ENCODE measurements around the gene ABCD1. TPM values are rescaled to one million over a fixed set of nuclear protein-coding genes. Genes with fewer than 3 reads are reported as not detected.
A peak's percentile ranks its signal among the peaks of the same experiment; 100 is the strongest.

The ABCD1 gene
- total RNA-seq, 1 donor from 2014 or later: 11.0 TPM

GRCh38 chrX:153717445-153717844 is 7.2 kb upstream of the ABCD1 start:
- H3K27ac ChIP-seq: no peak overlapping the region
- intact Hi-C loops (cut with DNase I): no loop called here
- H3K4me3 ChIP-seq: no peak overlapping the region
- no peaks in the 10 kb centered on the region for H3K27me3 ChIP-seq
- peaks cover 0 to 37% of the 10 kb centered on the region in 2 donors for H3K36me3 ChIP-seq
- H3K4me1 ChIP-seq: peaks cover 8% of the 10 kb centered on the region
- DNase-seq (ENCODE audit: extremely low spot score in 2 of 2): no peak
- TF ChIP-seq, protein P1, sequence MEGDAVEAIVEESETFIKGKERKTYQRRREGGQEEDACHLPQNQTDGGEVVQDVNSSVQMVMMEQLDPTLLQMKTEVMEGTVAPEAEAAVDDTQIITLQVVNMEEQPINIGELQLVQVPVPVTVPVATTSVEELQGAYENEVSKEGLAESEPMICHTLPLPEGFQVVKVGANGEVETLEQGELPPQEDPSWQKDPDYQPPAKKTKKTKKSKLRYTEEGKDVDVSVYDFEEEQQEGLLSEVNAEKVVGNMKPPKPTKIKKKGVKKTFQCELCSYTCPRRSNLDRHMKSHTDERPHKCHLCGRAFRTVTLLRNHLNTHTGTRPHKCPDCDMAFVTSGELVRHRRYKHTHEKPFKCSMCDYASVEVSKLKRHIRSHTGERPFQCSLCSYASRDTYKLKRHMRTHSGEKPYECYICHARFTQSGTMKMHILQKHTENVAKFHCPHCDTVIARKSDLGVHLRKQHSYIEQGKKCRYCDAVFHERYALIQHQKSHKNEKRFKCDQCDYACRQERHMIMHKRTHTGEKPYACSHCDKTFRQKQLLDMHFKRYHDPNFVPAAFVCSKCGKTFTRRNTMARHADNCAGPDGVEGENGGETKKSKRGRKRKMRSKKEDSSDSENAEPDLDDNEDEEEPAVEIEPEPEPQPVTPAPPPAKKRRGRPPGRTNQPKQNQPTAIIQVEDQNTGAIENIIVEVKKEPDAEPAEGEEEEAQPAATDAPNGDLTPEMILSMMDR (IDR thresholded peaks at IDR 0.05): no peak
- H3K9me3 ChIP-seq: no peaks in the 10 kb centered on the region

DNA sequence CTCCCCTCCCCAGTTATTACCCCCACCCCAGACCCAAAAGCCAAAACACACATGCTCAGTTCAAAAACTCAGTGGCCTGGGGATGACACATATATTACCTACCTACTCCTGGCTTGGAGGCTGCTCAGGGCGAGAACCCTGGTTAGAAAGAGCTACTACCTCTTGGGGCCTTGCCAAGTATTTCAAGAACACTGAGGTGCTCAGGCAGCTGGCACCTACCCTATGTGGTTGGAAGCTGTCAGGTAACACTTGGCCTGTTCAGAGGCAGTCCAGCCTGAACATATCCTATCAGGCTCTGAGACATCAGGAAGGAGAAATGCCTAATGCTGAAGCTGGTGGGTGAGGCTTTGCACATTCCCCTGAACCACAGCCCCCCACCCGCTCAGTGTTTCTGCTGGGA is 5.4 kb upstream of the ABCD1 start:
- H3K27ac ChIP-seq: no peak overlapping the region
- intact Hi-C loops (cut with DNase I): no loop called here
- H3K27me3 ChIP-seq: no peaks in the 10 kb centered on the region
- peaks cover 0 to 30% of the 10 kb centered on the region in 2 donors for H3K36me3 ChIP-seq
- DNase-seq (ENCODE audit: extremely low spot score in 2 of 2): no peak
- H3K9me3 ChIP-seq: no peaks in the 10 kb centered on the region
- H3K4me1 ChIP-seq: peaks cover 16% of the 10 kb centered on the region
- TF ChIP-seq POLR2AphosphoS5 (IDR thresholded peaks at IDR 0.05; ENCODE audit: insufficient read depth in 1 of 2, low read depth in 1 of 2): no peak
- TF ChIP-seq POLR2A (IDR thresholded peaks at IDR 0.05): no peak
- TF ChIP-seq, protein P1 (IDR thresholded peaks at IDR 0.05): no peak
- no peak overlapping the region for H3K4me3 ChIP-seq

GRCh38 chrX:153719701-153720100 is 5.0 kb upstream of the ABCD1 start:
- intact Hi-C loops (cut with DNase I): no loop called here
- peaks cover 0 to 25% of the 10 kb centered on the region in 2 donors for H3K36me3 ChIP-seq
- H3K4me3 ChIP-seq: no peak overlapping the region
- H3K27me3 ChIP-seq: no peaks in the 10 kb centered on the region
- no peaks in the 10 kb centered on the region for H3K9me3 ChIP-seq
- H3K4me1 ChIP-seq: peaks cover 16% of the 10 kb centered on the region
- TF ChIP-seq, protein P1 (IDR thresholded peaks at IDR 0.05): no peak
- TF ChIP-seq POLR2A (IDR thresholded peaks at IDR 0.05) (no peak), POLR2AphosphoS5 (IDR thresholded peaks at IDR 0.05; ENCODE audit: insufficient read depth in 1 of 2, low read depth in 1 of 2) (no peak)
- no peak overlapping the region for H3K27ac ChIP-seq
- DNase-seq (ENCODE audit: extremely low spot score in 2 of 2): no peak

DNA sequence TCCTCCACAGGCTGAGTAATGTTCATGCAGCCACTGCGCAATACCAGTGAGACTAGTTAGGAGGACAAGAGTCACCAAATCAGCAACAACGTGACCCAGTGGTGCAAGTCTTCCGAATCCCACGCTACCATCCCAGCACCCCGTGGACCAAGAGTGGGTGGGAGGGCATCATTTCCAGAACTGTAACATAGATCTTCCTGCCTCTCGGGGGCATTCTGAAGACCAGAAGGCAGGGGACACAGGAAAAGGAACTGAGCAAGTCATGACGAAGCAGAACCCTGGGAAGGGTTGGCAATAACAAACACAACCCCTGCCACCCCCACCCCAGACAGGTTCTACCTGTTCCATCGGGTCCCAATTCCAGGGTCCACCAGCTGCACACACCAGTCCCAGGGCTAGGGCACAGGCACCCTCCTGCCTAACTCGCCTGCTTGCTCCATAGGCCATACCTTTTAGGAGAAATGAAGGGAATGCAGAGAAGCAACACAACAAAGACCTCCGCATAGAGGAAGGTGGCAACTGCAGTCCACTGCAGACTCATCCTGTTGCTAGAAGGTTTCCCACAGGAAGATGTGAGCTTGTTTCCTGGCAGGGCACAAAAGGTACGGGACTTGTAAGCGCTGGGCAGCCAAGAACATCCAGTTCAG is 1.8 kb upstream of the ABCD1 start:
- Histone ChIP-seq H3K4me3 (peak overlapping the region; percentile 59 to 63), H3K36me3 (peaks cover 0 to 16% of the 10 kb centered on the region in 2 donors), H3K27me3 (no peaks in the 10 kb centered on the region), H3K9me3 (no peaks in the 10 kb centered on the region), H3K27ac (peak overlapping the region; percentile 74), H3K4me1 (peaks cover 47% of the 10 kb centered on the region)
- intact Hi-C loops (cut with DNase I): no loop called here
- TF ChIP-seq POLR2AphosphoS5 (IDR thresholded peaks at IDR 0.05; ENCODE audit: insufficient read depth in 1 of 2, low read depth in 1 of 2): no peak
- no peak for TF ChIP-seq POLR2A (IDR thresholded peaks at IDR 0.05)
- TF ChIP-seq, protein P1 (IDR thresholded peaks at IDR 0.05): no peak
- DNase-seq (ENCODE audit: extremely low spot score in 2 of 2): no peak

GRCh38 chrX:153723351-153724251 is 1.1 kb upstream of the ABCD1 start:
- no peak for TF ChIP-seq POLR2A (IDR thresholded peaks at IDR 0.05)
- no peak for TF ChIP-seq POLR2AphosphoS5 (IDR thresholded peaks at IDR 0.05; ENCODE audit: insufficient read depth in 1 of 2, low read depth in 1 of 2)
- TF ChIP-seq, protein P1 (IDR thresholded peaks at IDR 0.05): no peak

More at GRCh38 chrX:153723351-153724251, 1.1 kb upstream of the ABCD1 start:
- peaks cover 52% of the 10 kb centered on the region for H3K4me1 ChIP-seq
- H3K27me3 ChIP-seq: no peaks in the 10 kb centered on the region
- DNase-seq (ENCODE audit: extremely low spot score in 2 of 2): no peak
- H3K36me3 ChIP-seq: peaks cover 0 to 16% of the 10 kb centered on the region in 2 donors
- peak overlapping the region; percentile 74 for H3K27ac ChIP-seq
- no peaks in the 10 kb centered on the region for H3K9me3 ChIP-seq
- intact Hi-C loops (cut with DNase I): no loop called here
- H3K4me3 ChIP-seq: peak overlapping the region; percentile 59 to 63
